MM.1S (cell line): ENCODE data around the gene EGLN3.

Source experiments
- CTCF ChIP-seq: fragments of 300-600 bp; sonication (generic); IDR thresholded peaks from 2 replicates; pipeline ENCODE4 v1.5.1; 2016; ENCODE audit warnings: antibody characterized with exemption, low read length, mixed read lengths
- EZH2 ChIP-seq: fragments of 300-600 bp; sonication (generic); optimal IDR thresholded peaks from 2 replicates; pipeline ENCODE3; 2017; ENCODE audit warnings: low read depth, mild to moderate bottlenecking, antibody characterized with exemption, low read length, mixed read lengths

GRCh38 chr14:33972583-33973081 is 21.8 kb upstream of the EGLN3 start:
- TF ChIP-seq CTCF = no peak
- TF ChIP-seq EZH2 = no peak
